GM12878 (cell line): Measurements from ENCODE around the gene CAPN15. TPM values are rescaled to one million over a fixed set of nuclear protein-coding genes. Genes with fewer than 3 reads are reported as not detected.

ENCODE experiments used
- BRCA1 ChIP-seq: IDR thresholded peaks from 2 replicates; pipeline ENCODE4 v1.6.1; 2011; ENCODE audit warnings: low read depth, low read length, improper control_type of control experiment
- CBFB ChIP-seq: IDR thresholded peaks from 2 replicates; pipeline ENCODE4 v1.6.1; 2016; ENCODE audit warnings: antibody characterized with exemption, low read depth
- CBX3 ChIP-seq: fragments of 200-600 bp; sonication (generic); IDR thresholded peaks from 2 replicates; pipeline ENCODE4 v1.6.1; 2016; ENCODE audit warnings: low read depth, borderline replicate concordance
- CREM ChIP-seq: IDR thresholded peaks from 2 replicates; pipeline ENCODE4 v1.6.1; 2014; ENCODE audit warnings: antibody characterized with exemption, low read depth
- IKZF1 ChIP-seq: fragments of 450-650 bp; conservative IDR thresholded peaks from 2 replicates; pipeline ENCODE4 v1.6.1; 2017; ENCODE audit warnings: antibody characterized with exemption, mild to moderate bottlenecking
- IKZF2 ChIP-seq, 2 experiments: fragments of 450-650 bp; IDR thresholded peaks; 2 replicates each; pipeline ENCODE4 v1.6.1; 2017; ENCODE audit warnings: mild to moderate bottlenecking in 2 of 2, moderate library complexity in 2 of 2
- KLF5 ChIP-seq: fragments of 450-650 bp; IDR thresholded peaks from 2 replicates; pipeline ENCODE4 v1.6.1; 2014; ENCODE audit warnings: mild to moderate bottlenecking; ENCODE audit not compliant: partially characterized antibody
- LARP7 ChIP-seq: fragments of 450-650 bp; IDR thresholded peaks from 2 replicates; pipeline ENCODE4 v1.6.1; 2017; ENCODE audit warnings: mild to moderate bottlenecking
- MTA2 ChIP-seq: fragments of 450-650 bp; IDR thresholded peaks from 2 replicates; pipeline ENCODE4 v1.6.1; 2016; ENCODE audit warnings: low read depth, mild to moderate bottlenecking, moderate library complexity
- NR2F1 ChIP-seq: fragments of 450-650 bp; conservative IDR thresholded peaks from 2 replicates; pipeline ENCODE4 v1.6.1; 2017; ENCODE audit warnings: mild to moderate bottlenecking
- POLR2AphosphoS5 ChIP-seq: IDR thresholded peaks from 2 replicates; pipeline ENCODE4 v1.6.1; 2011; ENCODE audit warnings: mild to moderate bottlenecking, low read length, inconsistent platforms
- SIN3A ChIP-seq: IDR thresholded peaks from 2 replicates; pipeline ENCODE4 v1.6.1; 2012; ENCODE audit warnings: low read depth, low read length, improper control_type of control experiment
- SPI1 ChIP-seq: IDR thresholded peaks from 2 replicates; pipeline ENCODE4 v1.6.1; 2011; ENCODE audit warnings: low read depth, mild to moderate bottlenecking, low read length, moderate library complexity, borderline replicate concordance; ENCODE audit not compliant: insufficient read depth
- TARDBP ChIP-seq: IDR thresholded peaks from 2 replicates; pipeline ENCODE4 v1.6.1; 2016; ENCODE audit warnings: borderline replicate concordance
- YBX1 ChIP-seq: fragments of 450-650 bp; IDR thresholded peaks from 2 replicates; pipeline ENCODE4 v1.6.1; 2016; ENCODE audit warnings: antibody characterized with exemption
- polyA plus RNA-seq, 11 experiments: library from polyadenylated mRNA; depleted of rRNA in 4 of 11; unstranded in 6 of 11; stranded (reverse) in 5 of 11; fragments of >200 nt; fragmentation: Nextera tagmentation in 4 of 11; fragmentation: Illumina TruSeq in 1 of 11; extraction: Ambion mirVana in 4 of 11; extraction: Trizol in 1 of 11; gene quantifications; 1 replicate in 1 of 11; 2 replicates in 10 of 11; pipeline versions ENCODE4 v1.2.1 to v1.2.3, GENCODE V29; 2011 to 2016; ENCODE audit warnings: inconsistent platforms in 2 of 11, missing spikeins in 2 of 11, low read depth in 1 of 11
- total RNA-seq, 4 experiments: library from RNA; depleted of rRNA in 3 of 4; stranded (reverse); fragments of >200 nt in 3 of 4; fragmentation: Illumina TruSeq in 1 of 4; extraction: Trizol in 1 of 4; gene quantifications; 2 replicates each; pipeline versions ENCODE4 v1.2.1 to v1.2.3, GENCODE V29; 2013 to 2021
- TF ChIP-seq, protein P1 (sequence below): fragments of 450-650 bp; IDR thresholded peaks from 2 replicates; pipeline ENCODE4 v1.6.1; 2016; ENCODE audit warnings: mild to moderate bottlenecking, moderate library complexity, borderline replicate concordance
- TF ChIP-seq, protein P2 (sequence below): fragments of 450-650 bp; conservative IDR thresholded peaks from 2 replicates; pipeline ENCODE4 v1.6.1; 2017; ENCODE audit warnings: mild to moderate bottlenecking, moderate library complexity
- TF ChIP-seq, protein P3 (sequence below): IDR thresholded peaks from 2 replicates; pipeline ENCODE4 v1.6.1; 2011; ENCODE audit warnings: mild to moderate bottlenecking, low read depth, low read length, moderate library complexity; ENCODE audit not compliant: insufficient replicate concordance
- TF ChIP-seq, protein P4 (sequence below): IDR thresholded peaks from 2 replicates; pipeline ENCODE4 v1.6.1; 2012; ENCODE audit warnings: low read depth, low read length, improper control_type of control experiment
- TF ChIP-seq, protein P5 (sequence below): IDR thresholded peaks from 2 replicates; pipeline ENCODE4 v1.6.1; 2012; ENCODE audit warnings: low read depth, low read length, improper control_type of control experiment

CAPN15 gene
- total and polyA plus RNA-seq, 10 of the 15 experiments (the other 5 are each of a cell fraction or from before 2014, with no cell fraction given), result 0.40 to 78.5 (median 8.3) TPM

DNA sequence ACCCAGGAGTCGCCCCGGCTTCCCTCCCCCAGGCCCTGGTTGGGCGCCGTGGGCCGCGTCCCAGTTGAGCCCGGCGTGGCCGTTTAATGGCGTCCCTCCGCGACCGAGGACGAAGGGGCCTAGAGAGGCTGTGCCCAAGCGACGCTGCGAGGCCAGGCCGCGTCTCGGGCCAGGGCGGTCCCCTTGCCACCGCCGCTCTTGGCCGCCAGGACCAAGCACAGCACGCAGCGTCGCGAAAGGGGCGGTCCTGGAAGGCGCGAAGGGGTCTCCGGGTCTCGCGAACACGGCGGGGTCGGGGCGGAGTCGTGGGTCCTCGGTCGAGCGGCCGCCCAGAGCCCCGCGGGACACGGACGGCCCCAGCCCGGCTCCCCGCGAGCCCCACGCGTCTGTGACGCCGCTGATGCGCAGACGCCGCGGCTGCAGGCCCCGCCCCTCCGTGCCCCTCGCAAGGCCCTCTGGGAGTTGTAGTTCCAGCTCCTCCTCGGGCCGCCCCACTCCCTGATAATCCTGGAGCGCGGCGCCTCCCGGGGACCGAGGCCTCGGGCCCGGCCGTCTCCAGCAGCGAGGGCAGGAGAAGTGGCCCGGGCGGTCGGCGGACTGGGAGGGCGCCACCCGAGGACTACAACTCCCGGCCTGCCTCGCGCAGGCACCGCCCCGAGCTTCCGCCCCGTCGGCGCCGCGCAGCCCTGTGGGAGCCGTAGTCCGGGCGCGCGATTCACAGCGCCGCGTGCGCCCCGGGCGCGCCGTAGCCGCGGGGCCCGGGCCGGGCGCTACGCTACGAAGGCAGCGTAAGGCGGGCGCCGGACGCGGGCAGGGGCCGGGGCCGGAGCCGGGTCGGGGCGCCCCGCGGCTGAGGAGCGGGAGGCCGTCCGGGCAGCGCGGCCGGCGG, at the start of gene CAPN15 (continued):
- TF ChIP-seq CREM (peak; percentile 84), IKZF2 (IDR thresholded peaks at IDR 0.05) (no peak), CBFB (no peak), BRCA1 (peak; percentile 4; the same call in 1 of the 2 replicates), KLF5 (peak; percentile 59), NR2F1 (peak; percentile 62), MTA2 (no peak), POLR2AphosphoS5 (0 out of 2 replicates have a peak, but pooled peaks have one; percentile 43), CBX3 (no peak), SPI1 (0 out of 2 replicates have a peak, but pooled peaks have one; percentile 8), YBX1 (no peak), TARDBP (0 out of 2 replicates have a peak, but pooled peaks have one; percentile 61), SIN3A (peak; percentile 69; the same call in 1 of the 2 replicates), IKZF1 (peak; percentile 100), LARP7 (peak; percentile 98)
- TF ChIP-seq, protein P1, sequence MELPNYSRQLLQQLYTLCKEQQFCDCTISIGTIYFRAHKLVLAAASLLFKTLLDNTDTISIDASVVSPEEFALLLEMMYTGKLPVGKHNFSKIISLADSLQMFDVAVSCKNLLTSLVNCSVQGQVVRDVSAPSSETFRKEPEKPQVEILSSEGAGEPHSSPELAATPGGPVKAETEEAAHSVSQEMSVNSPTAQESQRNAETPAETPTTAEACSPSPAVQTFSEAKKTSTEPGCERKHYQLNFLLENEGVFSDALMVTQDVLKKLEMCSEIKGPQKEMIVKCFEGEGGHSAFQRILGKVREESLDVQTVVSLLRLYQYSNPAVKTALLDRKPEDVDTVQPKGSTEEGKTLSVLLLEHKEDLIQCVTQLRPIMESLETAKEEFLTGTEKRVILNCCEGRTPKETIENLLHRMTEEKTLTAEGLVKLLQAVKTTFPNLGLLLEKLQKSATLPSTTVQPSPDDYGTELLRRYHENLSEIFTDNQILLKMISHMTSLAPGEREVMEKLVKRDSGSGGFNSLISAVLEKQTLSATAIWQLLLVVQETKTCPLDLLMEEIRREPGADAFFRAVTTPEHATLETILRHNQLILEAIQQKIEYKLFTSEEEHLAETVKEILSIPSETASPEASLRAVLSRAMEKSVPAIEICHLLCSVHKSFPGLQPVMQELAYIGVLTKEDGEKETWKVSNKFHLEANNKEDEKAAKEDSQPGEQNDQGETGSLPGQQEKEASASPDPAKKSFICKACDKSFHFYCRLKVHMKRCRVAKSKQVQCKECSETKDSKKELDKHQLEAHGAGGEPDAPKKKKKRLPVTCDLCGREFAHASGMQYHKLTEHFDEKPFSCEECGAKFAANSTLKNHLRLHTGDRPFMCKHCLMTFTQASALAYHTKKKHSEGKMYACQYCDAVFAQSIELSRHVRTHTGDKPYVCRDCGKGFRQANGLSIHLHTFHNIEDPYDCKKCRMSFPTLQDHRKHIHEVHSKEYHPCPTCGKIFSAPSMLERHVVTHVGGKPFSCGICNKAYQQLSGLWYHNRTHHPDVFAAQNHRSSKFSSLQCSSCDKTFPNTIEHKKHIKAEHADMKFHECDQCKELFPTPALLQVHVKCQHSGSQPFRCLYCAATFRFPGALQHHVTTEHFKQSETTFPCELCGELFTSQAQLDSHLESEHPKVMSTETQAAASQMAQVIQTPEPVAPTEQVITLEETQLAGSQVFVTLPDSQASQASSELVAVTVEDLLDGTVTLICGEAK, result peak; percentile 76; the same call in 1 of the 2 replicates
- TF ChIP-seq, protein P2, sequence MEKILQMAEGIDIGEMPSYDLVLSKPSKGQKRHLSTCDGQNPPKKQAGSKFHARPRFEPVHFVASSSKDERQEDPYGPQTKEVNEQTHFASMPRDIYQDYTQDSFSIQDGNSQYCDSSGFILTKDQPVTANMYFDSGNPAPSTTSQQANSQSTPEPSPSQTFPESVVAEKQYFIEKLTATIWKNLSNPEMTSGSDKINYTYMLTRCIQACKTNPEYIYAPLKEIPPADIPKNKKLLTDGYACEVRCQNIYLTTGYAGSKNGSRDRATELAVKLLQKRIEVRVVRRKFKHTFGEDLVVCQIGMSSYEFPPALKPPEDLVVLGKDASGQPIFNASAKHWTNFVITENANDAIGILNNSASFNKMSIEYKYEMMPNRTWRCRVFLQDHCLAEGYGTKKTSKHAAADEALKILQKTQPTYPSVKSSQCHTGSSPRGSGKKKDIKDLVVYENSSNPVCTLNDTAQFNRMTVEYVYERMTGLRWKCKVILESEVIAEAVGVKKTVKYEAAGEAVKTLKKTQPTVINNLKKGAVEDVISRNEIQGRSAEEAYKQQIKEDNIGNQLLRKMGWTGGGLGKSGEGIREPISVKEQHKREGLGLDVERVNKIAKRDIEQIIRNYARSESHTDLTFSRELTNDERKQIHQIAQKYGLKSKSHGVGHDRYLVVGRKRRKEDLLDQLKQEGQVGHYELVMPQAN, result peak; percentile 78; the same call in 1 of the 2 replicates
- TF ChIP-seq, protein P3, sequence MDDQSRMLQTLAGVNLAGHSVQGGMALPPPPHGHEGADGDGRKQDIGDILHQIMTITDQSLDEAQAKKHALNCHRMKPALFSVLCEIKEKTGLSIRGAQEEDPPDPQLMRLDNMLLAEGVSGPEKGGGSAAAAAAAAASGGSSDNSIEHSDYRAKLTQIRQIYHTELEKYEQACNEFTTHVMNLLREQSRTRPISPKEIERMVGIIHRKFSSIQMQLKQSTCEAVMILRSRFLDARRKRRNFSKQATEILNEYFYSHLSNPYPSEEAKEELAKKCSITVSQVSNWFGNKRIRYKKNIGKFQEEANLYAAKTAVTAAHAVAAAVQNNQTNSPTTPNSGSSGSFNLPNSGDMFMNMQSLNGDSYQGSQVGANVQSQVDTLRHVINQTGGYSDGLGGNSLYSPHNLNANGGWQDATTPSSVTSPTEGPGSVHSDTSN, result no peak
- TF ChIP-seq, protein P4, sequence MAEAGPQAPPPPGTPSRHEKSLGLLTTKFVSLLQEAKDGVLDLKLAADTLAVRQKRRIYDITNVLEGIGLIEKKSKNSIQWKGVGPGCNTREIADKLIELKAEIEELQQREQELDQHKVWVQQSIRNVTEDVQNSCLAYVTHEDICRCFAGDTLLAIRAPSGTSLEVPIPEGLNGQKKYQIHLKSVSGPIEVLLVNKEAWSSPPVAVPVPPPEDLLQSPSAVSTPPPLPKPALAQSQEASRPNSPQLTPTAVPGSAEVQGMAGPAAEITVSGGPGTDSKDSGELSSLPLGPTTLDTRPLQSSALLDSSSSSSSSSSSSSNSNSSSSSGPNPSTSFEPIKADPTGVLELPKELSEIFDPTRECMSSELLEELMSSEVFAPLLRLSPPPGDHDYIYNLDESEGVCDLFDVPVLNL, result 0 out of 2 replicates have a peak, but pooled peaks have one; percentile 19
- TF ChIP-seq, protein P5, sequence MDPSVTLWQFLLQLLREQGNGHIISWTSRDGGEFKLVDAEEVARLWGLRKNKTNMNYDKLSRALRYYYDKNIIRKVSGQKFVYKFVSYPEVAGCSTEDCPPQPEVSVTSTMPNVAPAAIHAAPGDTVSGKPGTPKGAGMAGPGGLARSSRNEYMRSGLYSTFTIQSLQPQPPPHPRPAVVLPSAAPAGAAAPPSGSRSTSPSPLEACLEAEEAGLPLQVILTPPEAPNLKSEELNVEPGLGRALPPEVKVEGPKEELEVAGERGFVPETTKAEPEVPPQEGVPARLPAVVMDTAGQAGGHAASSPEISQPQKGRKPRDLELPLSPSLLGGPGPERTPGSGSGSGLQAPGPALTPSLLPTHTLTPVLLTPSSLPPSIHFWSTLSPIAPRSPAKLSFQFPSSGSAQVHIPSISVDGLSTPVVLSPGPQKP, result peak; percentile 49; the same call in 1 of the 2 replicates
